Right renal cortex interstitium (tissue), 3 donors: Measurements from ENCODE around the gene CDCA7. TPM values are rescaled to one million over a fixed set of nuclear protein-coding genes. Genes with fewer than 3 reads are reported as not detected.
"Not testable (repeated sequence)": the region's sequence is repeated elsewhere in the genome, so short reads cannot be mapped to it uniquely, and the experiment has no call there.

Source experiments
- DNase-seq, 3 donors: peaks; one replicate each; pipeline ENCODE4 v3.0.0-alpha.2; 2013; ENCODE audit warnings: low read depth in 3 of 3, low spot score in 2 of 3
- polyA plus RNA-seq, 3 donors: library from polyadenylated mRNA; unstranded; fragments of 120-200 nt; gene quantifications; one replicate each; pipeline ENCODE4 v1.2.1, GENCODE V29; 2013; ENCODE audit not compliant: insufficient read length in 3 of 3

The CDCA7 gene
- 10 to 100 TPM; 34.9 to 38.4 (median 36.2) TPM for polyA plus RNA-seq

- peak in 2 of 3 donors; percentile 42 to 57 for DNase-seq
Observed at GRCh38 chr2:173354582-173355131, at the start of gene CDCA7. Gene CDCA7 (plus strand): TSS chr2:173354872. CDS start chr2:173354964, 92 bp downstream.

DNA sequence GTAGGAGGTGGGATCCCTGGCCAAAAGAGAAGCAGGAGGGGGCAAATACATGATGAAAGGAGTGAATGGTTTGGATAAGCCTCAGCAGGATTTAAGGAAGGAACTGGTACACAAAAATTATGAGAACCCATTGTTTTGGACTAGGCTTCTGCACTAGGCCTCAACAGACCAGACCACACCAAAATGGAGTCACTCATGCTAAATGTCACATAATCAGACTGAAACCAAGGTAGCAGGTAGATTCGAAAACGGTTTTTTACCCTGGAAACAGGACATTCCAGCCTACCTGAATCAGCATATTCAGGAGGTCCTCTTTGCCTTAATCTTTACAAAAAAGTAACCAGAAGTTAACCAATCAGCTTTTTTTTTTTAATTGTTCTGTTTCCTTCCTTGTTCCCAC, 49.4 kb upstream of the CDCA7 start:
- no peak for DNase-seq

- no peak for DNase-seq
Observed at GRCh38 chr2:173307293-173307692, 47.4 kb upstream of the CDCA7 start.

GRCh38 chr2:173309370-173309769, 45.3 kb upstream of the CDCA7 start:
- DNase-seq, result not testable (repeated sequence)

DNA sequence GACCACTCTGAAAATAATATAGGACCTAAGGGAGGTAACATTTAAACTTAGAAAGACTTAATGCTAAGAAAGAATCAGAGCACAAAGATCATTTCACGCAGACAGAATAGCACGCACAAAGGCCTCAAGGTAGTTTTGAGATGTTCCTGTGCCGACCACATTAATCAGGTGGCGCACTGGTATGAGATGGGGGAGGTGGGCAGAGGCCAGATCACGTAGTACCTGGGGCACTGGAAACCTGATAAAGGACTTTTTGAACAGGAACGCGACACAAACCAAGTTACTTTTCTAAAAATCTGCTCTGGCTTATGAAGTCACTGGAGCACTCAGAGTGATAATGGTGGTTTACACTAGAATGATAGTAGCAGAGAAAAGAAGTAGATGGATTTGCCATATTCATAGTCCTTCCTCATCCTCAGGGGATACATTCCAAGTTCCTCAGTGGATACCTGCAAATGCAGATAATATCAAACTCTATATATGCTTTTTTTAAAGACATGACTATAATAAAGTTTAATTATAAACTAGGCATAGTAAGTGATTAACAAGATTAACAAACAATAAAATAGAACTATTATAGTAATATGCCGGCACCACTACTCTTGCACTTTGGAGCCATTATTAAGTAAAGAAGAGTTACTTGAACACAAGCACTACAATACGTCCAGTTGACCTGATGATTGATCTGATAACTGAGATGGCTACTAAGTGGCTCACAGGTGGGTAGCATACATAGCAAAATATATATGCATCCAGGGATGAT, 42.6 kb upstream of the CDCA7 start:
- no peak for DNase-seq

GRCh38 chr2:173323371-173323770, 31.3 kb upstream of the CDCA7 start:
- no peak for DNase-seq

DNA sequence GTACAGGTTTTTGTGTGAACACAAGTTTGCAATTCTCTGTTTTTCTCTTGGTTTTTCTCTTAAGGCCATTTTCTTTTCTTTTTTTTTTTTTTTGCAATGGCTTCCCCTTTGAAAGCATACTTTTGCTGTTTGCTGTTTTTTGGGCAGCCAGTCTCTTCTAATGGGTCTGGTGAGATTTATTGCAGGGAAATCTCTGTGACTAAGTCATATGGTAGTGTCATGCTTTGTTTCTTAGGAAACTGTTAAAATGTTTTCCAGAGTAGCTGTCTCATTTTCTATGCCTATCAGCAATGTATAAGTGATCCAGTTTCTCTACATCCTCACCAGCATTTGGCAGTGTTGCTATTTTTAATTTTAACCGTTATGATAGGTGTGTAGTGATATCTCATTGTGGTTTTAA, 27.9 kb upstream of the CDCA7 start:
- no peak for DNase-seq

- DNase-seq, result no peak
Observed at GRCh38 chr2:173327421-173327820, 27.3 kb upstream of the CDCA7 start.

GRCh38 chr2:173333003-173333402, 21.7 kb upstream of the CDCA7 start:
- DNase-seq, result not testable (repeated sequence)

DNA sequence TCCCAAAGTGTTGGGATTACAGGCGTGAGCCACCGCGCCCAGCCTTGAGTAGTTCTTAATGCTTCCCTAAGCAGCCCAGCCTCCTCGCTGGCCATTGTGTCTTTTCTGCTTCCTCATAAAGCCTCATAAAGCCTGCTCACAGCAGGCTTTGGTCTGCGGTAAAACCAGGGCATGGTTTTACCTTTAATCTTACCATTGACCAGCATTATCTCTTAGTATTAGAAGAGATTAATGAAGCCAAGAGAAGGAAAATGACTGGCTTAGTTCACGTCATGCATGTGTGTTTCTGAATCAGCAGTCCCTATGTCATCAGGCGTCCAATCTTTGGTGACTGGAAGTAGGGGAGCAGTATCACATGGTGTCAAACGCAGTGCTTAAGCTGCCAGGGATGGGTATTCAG, 14.9 kb upstream of the CDCA7 start:
- no peak for DNase-seq

- no peak for DNase-seq
Observed at GRCh38 chr2:173343921-173344320, 10.8 kb upstream of the CDCA7 start.

DNA sequence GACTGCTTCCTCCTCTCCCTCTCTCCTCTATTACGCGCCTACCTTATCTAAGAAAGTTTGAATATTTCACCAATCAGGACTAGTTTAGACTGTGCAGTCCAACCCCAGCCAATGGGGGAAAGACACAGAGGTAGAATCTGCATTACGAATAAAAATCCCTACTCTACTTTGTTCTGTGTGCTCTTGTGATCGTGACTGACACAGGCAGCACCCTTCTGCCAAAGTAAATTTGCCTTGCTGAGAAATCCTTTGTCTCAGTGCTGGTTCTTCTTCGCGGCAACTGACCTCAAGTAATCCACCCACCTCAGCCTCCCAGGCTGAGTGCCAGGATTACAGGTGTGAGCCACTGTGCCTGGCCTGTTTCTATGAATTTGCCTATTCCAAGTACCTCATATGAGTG, 8.6 kb upstream of the CDCA7 start:
- no peak for DNase-seq

DNA sequence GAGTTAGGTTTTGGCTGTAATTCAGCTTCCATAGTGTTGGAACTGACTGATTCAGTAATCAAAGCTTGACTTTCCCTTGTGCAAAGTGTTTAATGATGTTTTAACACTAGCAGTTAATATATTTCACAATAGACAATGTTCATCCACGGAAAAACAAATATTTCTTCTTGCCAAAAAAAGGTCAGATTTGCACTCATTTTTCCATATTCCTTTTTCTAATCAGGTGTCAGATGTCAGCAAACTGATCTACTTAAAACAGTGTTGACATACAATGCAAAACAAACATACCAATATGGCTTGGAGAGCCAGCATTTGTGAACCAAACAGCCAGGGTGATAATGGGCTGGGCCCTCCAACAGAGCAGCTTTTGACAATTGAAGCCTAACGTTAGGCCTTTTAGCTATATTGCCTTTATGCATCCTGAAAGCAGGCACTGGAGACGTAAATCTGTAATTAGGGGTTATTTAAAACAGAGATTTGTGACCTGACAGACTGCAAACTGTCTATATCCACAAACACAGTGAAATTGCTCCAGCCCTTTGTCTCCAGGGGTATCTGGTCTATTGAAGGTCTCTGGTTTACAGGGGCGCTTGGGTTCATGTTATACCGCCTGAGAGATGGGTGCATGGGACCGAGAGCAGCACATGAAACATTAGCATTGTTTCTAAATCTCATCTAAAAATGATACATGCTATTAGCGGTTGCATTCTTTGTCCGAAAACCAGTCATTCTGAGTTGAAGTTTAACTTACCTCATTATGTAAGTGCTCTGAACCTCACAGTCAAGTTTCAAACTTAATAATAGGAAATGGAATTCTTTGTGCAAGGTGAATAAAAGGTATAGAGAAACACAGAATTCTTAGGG, 7.1 kb upstream of the CDCA7 start:
- DNase-seq, result no peak

GRCh38 chr2:173349287-173349686, 5.4 kb upstream of the CDCA7 start:
- no peak for DNase-seq

- DNase-seq, result no peak
Observed at GRCh38 chr2:173350383-173350782, 4.3 kb upstream of the CDCA7 start.

- no peak for DNase-seq
Observed at GRCh38 chr2:173351879-173352278, 2.8 kb upstream of the CDCA7 start.

DNA sequence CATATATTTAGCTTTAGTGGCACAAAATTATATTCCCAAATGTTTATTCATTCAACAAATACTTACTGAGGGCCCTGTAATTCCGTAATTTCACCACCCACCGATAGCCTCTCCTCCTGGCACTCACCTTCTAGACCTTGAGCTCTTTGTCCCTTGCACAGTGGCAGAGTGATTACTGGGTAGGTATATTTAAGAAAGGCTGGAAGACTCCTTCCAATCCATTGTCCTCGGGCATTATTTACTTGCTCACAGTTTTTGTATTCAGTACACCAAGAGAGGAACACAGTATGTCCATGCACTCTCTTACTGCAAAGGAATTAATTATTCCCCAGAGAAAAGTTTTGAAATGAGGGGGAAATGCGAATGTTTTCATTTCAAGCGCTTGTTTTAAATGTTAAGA, 1.1 kb upstream of the CDCA7 start:
- no peak for DNase-seq

DNA sequence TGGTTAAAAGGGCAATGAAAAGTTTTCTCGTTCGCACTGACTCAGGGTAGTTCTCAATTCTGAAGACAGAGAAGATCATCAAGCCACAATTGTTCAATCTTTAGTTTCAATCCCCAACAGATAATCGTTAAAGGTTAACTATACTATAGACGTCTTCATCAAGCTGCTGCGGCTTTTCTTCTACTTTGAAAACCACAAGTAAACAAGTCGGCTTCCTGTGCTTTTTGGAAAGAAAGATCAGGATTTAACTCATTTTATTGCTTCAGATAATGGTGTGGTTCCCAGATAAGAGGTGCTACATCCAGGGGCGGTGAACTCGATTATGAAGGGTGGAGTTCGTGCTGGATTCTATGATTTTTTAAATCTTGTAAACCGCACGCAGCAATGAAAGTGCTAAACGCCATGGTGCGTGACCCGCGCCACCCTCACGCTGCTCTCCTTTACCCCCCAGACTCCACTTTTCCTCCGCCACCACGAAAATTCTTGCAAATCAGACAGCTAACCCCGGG, 545 bp upstream of the CDCA7 start:
- DNase-seq, result no peak

DNA sequence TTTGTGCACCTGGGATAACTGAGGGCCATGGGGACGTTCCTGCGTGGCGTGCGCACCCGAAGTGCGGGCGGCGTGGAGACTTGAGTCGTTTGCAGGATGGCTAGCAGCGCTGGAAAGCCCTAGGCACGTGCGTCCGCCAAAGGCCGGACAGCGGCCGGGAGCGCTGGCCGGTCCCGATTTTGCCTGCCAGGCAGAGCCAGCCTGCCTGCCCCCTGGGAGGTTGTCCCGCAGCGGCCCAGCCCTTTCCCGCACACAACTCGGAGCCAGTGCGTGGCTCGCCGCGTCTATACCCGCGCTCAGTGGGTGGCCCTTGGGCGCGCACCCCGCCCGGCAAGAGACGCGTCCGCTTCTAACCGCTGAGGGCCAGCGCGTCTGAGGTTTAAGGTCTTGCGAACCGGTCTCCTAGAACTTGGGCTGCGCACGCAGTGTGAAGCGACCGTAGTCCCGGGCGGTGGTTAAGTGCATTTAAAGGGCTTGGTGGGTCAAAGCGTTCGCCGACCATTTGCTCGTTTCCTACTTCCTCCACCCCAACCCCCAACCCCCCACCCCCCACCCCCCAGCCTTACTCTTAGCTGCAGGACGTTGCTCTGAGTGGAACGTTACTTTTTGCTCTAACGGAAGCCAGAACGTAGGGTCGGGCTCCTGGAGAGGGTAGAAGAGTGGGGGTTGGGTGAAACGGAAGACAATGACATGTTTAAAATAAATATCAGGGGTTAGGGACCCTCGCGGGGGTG, 627 bp downstream of the CDCA7 start:
- peak in 2 of 3 donors; percentile 32 for DNase-seq

DNA sequence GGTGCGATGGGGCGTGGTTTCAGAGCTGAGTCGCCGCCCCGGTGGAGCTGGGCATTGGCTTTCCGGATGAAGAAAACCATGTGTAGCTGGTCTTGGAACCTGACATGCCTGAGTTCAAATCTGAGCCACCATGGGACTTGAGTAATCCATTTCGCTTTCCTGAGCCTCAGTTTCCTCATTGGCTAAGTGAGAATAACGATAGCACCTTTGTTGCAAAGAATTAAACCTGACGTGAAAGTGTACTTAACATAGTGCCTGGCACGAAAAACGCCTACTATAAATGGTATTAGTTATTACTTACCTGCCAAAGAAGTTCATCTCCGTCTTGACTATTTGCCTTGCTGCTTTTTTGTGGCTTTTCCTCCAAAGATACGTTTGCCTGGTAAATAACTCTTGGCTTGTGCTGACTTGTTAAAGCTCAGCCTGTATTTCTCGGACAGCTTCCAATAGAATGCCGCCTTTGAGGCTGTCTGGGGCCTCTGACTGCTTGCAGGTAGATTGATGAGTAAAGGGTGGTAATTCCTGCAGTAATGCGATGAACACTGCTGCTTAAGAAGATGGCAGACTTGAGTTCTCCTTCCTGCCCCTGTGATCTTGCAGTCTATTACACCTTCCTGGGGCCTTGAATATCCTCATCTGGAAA, 1.3 kb downstream of the CDCA7 start:
- DNase-seq, result peak in 2 of 3 donors; percentile 9 to 23
